ENCODE results near the gene ZNF300.
"Not testable (repeated sequence)": the region's sequence is repeated elsewhere in the genome, so short reads cannot be mapped to it uniquely, and the experiment has no call there.

The ZNF300 gene

DNA sequence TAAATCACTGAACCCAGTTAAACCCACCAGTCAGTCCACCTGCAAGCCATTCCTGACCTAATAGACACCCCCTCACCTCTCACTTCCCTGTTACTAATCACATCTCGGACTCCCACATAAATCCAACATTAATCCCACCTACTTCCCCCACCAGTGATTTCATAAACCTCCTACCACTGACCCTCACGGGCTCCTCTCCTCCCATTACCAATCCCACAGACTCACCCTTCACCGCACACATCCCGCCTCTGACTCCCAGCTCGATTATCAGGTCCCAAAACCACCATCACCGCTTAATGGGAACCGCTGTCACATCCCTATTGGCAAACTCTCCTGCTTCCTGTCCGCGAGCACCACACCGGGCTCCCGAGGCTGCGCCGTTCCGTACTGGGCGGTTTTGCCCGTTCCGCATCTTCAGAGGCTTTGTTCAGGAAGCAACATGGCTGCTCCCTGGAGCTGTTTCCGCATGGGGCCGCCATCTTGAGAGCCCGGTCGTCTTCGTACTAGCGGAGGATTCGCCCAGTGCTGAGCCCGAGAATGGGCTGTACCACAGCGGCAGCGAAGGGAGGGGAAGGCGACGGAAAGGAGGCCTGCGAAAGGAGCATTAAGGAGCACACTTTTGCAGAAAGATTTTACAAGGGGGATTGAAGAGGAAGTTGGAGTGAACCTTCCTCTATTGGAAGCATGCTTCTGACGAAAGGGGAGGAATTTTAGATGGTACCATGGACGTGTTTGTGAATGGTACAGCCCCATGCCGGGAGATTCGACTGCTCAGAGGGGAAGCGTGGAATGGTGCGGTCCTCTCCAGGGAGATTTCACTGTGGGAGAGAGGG is at the start of gene ZNF300:
Gene ZNF300, minus strand, starts transcription at position 502 of the 833 bp plus-strand sequence. CDS start 1,825 bp downstream, outside the sequence.
- DNase-seq, result no peak

DNA sequence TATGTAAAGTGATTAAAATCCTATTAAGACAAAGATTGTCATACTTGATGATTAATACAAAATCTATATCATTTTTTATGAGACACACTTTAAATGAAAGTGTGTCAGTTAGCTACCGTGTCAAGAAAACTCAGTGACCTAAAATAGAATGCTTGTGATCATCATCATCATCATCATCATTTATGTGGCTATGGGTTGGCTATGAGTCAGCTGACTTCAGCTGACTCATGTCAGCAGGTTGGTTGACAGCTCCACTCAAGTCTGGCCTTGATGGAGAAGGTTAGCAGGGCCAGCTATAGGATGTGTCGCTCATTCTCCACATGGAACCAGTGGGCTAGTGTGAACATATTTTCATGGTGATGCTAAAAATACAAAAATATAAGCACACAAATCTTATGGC is 43.8 kb upstream of the ZNF300 start:
- DNase-seq, result no peak

- no peak for DNase-seq
Observed at GRCh38 chr5:150946351-150946905, 41.6 kb upstream of the ZNF300 start.

- no peak for DNase-seq
Observed at GRCh38 chr5:150945947-150946346, 41.2 kb upstream of the ZNF300 start.

- DNase-seq, result no peak
Observed at GRCh38 chr5:150945486-150945885, 40.7 kb upstream of the ZNF300 start.

DNA sequence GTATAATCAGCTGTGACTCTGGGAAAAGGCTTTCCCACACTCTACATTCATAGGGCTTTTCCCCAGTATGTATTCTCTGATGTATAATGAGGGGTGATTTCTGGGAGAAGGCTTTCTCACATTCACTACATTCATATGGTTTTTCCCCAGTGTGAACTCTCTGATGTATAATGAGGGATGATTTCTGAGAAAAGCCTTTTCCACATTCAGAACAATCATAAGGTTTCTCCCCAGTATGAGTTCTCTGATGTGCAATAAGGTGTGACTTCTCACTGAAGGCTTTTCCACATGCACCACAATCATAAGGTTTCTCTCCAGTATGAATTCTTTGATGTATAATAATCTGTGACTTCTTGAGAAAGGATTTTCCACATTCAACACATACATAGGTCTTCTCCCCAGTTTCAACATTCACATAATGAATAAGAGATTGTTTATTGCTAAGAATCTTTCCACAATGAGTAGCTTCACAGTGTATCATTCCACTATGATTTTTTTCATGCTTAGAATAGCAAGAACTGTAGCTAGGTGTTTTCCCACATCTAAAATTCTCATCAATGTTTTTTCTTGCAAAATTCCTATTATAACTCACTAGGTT is 26.7 kb upstream of the ZNF300 start:
- no peak for DNase-seq

DNA sequence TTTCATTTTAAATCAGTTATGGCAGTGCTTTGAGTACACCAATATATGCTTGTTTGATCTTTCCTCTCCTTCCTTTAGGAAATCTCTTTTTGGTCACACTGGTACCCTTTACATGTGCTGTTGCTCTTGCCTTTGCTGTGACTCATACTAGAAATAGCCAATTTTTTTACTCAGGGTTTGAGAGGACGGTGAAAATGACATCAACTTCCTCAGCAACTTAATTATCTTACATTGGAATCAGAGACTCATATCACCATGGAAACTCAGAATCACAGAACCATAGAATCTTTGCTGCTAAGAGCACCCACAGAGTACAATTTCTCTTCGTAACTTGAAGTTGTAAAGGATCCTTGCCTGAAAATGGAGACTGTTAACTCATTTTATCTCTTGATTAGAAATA is 13.8 kb upstream of the ZNF300 start:
- no peak for DNase-seq

DNA sequence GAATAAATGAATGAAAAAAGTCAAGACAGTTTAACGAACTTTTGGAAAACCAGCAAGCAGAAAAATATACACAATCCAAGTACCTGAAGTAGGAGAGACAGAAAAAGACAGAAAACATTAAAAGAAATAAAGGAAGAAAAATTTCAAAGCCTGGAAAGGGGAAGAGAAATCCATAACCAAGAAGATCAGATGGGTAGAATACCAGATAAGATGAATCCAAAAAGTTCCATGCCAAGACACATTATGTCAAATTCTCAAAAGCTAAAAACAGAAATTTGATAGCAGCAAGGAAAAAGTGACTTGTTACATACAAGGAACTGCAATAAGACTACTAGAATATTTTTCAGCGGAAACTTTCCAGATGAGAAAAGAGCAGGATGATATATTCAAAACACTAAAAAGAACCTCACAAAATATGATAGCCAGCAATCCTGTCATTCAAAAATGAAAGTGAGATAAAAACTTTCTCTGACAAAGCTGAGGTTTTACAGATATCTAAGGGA is 7.6 kb upstream of the ZNF300 start:
- DNase-seq, result no peak

- DNase-seq, result no peak
Observed at GRCh38 chr5:150905312-150905683, 518 bp upstream of the ZNF300 start.

DNA sequence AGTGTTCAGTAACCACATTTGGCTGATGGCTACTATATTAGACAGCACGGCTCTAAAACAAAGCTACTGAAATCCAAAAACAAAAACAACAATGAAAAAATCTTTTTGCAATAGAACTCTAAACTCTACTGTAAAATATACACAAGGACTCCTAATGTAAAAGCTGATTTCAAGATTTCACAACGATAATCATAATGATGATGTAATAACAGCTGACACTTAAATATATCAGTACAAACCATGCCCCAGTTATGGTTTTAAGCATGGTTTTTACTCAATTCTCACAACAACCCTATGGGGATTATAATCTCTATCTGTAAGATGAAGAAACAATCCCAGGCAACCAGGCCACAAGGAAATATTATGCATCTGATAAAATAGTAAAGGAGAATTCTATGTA is 3.3 kb downstream of the ZNF300 start:
- no peak for DNase-seq

DNA sequence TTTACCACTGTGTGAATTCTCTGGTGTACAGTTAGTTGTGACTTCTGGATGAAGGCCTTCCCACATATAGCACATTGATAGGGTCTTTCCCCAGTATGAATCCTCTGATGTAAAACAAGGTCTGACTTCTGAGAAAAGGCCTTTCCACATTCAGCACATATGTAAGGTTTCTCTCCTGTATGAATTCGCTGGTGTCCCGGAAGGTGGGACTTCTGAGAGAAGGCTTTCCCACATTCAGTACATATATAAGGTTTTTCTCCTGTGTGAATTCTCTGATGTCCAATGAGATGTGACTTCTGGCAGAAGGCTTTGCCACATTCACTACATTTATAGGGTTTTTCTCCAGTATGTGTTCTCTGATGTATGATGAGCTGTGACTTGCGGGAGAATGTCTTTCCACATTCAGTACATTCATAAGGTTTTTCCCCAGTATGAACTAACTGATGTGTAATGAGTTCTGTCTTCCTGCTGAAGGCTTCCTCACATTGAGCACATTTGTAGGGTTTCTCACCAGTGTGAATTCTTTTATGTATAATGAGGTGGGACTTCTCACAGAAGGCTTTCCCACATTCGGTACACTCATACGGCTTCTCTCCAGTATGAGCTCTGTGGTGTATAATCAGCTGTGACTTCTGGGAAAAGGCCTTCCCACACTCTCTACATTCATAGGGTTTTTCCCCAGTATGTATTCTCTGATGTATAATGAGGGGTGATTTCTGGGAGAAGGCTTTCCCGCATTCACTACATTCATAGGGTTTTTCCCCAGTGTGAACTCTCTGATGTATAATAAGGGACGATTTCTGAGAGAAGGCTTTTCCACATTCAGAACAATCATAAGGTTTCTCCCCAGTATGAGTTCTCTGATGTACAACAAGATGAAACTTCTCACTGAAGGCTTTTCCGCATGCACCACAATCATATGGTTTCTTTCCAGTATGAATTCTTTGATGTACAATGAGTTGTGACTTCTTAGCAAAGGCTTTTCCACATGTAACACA is 9.1 kb downstream of the ZNF300 start:
- DNase-seq, result no peak

GRCh38 chr5:150879358-150879757 is 25.4 kb downstream of the ZNF300 start:
- DNase-seq, result no peak

- DNase-seq, result no peak
Observed at GRCh38 chr5:150862070-150862469, 42.7 kb downstream of the ZNF300 start.

GRCh38 chr5:150860246-150860821 is 44.4 kb downstream of the ZNF300 start:
- DNase-seq, result no peak

DNA sequence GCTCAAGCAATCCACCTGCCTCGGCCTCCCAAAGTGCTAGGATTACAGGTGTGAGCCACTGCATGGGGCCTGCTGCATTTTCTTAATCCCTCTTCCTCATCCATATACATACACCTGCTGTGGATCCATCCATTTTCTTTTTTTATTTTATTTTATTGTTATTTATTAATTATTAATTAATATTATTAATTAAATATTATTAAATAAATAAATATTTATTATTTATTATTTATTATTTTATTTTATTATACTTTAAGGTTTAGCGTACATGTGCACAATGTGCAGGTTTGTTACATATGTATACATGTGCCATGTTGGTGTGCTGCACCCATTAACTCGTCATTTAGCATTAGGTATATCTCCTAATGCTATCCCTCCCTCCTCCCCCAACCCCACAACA is 48.1 kb downstream of the ZNF300 start:
- DNase-seq, result not testable (repeated sequence)

DNA sequence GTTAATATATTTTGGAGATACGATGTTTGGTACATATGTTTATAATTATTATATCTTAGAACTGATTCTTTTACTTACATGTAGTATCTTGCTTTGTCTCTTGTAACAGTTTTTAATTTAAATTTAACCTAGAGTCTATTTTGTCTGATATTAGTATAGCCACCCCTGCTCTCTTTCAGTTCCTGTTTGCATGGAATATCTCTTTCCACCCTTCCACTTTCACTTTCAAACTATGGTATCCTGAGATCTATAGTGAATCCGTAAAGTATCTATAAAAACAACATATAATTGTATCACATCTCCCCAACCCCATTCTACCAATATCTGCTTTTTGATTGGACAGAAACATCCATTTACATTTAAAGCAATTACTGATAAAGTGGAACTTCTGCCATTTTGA is 51.2 kb downstream of the ZNF300 start:
- DNase-seq, result no peak

DNA sequence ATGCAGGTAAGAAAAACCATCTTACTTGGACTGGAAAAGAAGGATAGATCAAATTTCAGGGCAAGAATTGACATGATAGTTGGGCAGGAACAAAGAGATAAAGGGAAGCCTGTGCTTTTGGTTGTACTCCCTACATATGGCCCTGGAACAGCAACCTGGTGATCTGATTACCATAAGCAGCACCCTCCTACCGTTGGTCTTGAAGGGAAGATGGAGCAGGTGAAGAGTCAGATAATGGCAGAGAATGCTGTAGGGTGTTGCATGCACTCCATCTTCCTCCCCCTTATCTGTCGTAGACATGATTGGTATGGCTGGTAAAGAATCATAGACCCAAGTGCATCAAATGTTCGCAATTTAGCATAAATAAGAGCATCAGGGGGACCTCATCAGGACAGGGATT is 53.7 kb downstream of the ZNF300 start:
- DNase-seq, result no peak

DNA sequence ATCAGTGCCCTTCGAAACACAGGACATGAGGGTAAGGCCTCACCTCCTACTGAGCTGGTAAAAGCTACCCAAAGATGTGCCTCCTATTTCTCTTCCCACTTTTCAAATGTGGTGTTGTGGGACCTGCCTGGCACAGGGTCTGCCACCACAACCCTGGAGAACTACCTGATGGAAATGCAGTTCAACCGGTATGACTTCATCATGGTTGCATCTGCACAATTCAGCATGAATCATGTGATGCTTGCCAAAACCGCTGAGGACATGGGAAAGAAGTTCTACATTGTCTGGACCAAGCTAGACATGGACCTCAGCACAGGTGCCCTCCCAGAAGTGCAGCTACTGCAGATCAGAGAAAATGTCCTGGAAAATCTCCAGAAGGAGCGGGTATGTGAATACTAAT is 56.5 kb downstream of the ZNF300 start:
- no peak for DNase-seq

GRCh38 chr5:150847334-150847695 is 57.5 kb downstream of the ZNF300 start:
- DNase-seq, result no peak

- peak; percentile 1 for DNase-seq
Observed at GRCh38 chr5:150846654-150847333, 58.0 kb downstream of the ZNF300 start.

GRCh38 chr5:150846308-150846653 is 58.5 kb downstream of the ZNF300 start, which contains the start of gene IRGM:
Gene IRGM (plus strand): TSS chr5:150846521. CDS start chr5:150848124, 1,603 bp downstream.
- DNase-seq, result not testable (repeated sequence)
